CD4-positive, alpha-beta T cell treated with Interferon gamma for 1 hour (primary cell): ENCODE results near the gene CAPN3.

Source experiments
- DNase-seq: peaks from one replicate; pipeline ENCODE4 v3.0.0-alpha.2; 2020

CAPN3 gene

GRCh38 chr15:42457445-42458442 is 98.4 kb downstream of the CAPN3 start:
- no peak for DNase-seq

GRCh38 chr15:42461261-42461660 is 102.0 kb downstream of the CAPN3 start:
- no peak for DNase-seq
